Measurements from ENCODE around the gene PWP2. TPM values are rescaled to one million over a fixed set of nuclear protein-coding genes. Genes with fewer than 3 reads are reported as not detected.

The PWP2 gene
- total and polyA plus RNA-seq, 2 of the 4 experiments (the other 2 are of a cell fraction), result 2.4 to 7.0 TPM

DNA sequence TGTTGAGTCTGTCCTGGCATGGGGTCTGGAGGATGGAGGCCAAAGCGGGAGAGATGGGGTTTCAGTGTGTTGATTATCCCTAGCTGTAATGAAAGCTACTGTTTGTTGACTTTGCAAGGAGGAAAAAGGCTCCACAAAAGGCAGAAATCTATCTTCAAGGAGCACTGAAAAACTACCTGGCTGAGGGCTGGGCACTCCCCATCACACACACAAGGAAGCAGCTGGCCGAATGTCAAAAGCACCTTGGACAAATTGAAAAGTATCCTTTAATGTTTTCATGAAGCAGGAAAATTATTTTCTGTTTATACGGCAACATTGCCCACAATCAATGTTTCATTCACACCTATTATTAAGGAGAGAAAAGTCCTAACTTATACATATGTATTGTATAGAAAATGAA, 27.8 kb upstream of the PWP2 start:
- Histone ChIP-seq H2BK5ac (ENCODE audit: low read depth, low read length, poor library complexity, severe bottlenecking) (no peak overlapping the region), H4K5ac (ENCODE audit: low read depth, low read length) (no peak overlapping the region), H3K4me1 (ENCODE audit: control insufficient read depth, insufficient read depth, low read length) (no peaks in the 10 kb centered on the region), H3K9ac (ENCODE audit: low read depth, low read length) (no peak overlapping the region), H4K91ac (ENCODE audit: insufficient read depth, low read depth, low read length) (no peak overlapping the region), H2BK120ac (ENCODE audit: low read depth, low read length) (no peak overlapping the region), H3K23ac (ENCODE audit: low read depth, low read length) (no peak overlapping the region), H3K56ac (ENCODE audit: extremely low read depth, insufficient read depth, low read length) (no peak overlapping the region), H3K79me1 (ENCODE audit: low read depth in 1 of 2, low read length in 2 of 2) (peaks cover 15 to 18% of the 10 kb centered on the region in 2 experiments), H3K4ac (ENCODE audit: low read depth, low read length) (no peak overlapping the region), H3K18ac (ENCODE audit: low read depth, low read length) (no peak overlapping the region), H3K4me3 (ENCODE audit: insufficient read depth, low read depth, low read length) (no peak overlapping the region), H3K27ac (ENCODE audit: insufficient read depth, low read length) (no peak overlapping the region), H3K4me2 (ENCODE audit: low read depth, low read length) (no peak overlapping the region), H3K9me3 (ENCODE audit: control insufficient read depth, insufficient read depth, low read length) (no peaks in the 10 kb centered on the region), H3K9me1 (ENCODE audit: insufficient read depth, low read length) (peaks cover 3% of the 10 kb centered on the region; the same call in 1 of the 2 replicates), H2AFZ (replicated peaks; ENCODE audit: low read length, poor library complexity) (no peak overlapping the region), H3K27me3 (ENCODE audit: control insufficient read depth, insufficient read depth, low read length) (no peaks in the 10 kb centered on the region), H4K8ac (ENCODE audit: low read depth in 2 of 2, low read length in 2 of 2) (no peak overlapping the region), H3K36me3 (ENCODE audit: control insufficient read depth, insufficient read depth, low read length) (peaks cover 43% of the 10 kb centered on the region), H2BK15ac (ENCODE audit: low read depth, low read length) (no peak overlapping the region), H2AK9ac (replicated peaks; ENCODE audit: low read depth, low read length, poor library complexity) (no peak overlapping the region), H2AK5ac (ENCODE audit: low read depth, low read length) (no peak overlapping the region), H3K14ac (replicated peaks; ENCODE audit: low read depth, low read length) (no peak overlapping the region), H4K20me1 (ENCODE audit: insufficient read depth, low read length) (peaks cover 2% of the 10 kb centered on the region; the same call in 1 of the 2 replicates), H2BK20ac (ENCODE audit: low read depth, low read length) (no peak overlapping the region)
- WGBS, 2 experiments (ENCODE audit: extremely low coverage in 2 of 2, insufficient read length in 1 of 2), result no CpG with 5 or more reads among the region's 3 CpGs
- DNase-seq, result no peak
- no peak for ATAC-seq (ENCODE audit: low read depth)
- intact Hi-C loops (cut with micrococcal nuclease) (no loop called here), dilution Hi-C loops (cut with HindIII; ENCODE audit: low sequenced_read_pairs, unreplicated experiment) (no loop called here), in situ Hi-C loops (cut with MboI; ENCODE audit: low sequenced_read_pairs) (no loop called here)
- BruUV-seq (replicated peaks), result no TSS peak
- TF ChIP-seq SMC3 (IDR thresholded peaks at IDR 0.05; ENCODE audit: low read depth, low read length) (no peak), FOS (IDR thresholded peaks at IDR 0.05; ENCODE audit: low read depth, low read length) (no peak)
- POLR2A ChIA-PET (ENCODE audit: unreplicated experiment), result no interaction called here
- CTCF ChIA-PET, result interaction anchor here (0.6 kb wide), 1 partner anchor 89 kb away, joined by 5 read pairs; no protein-coding TSS in a partner anchor

Data from IMR-90 (cell line).